Measurements from ENCODE around the gene DCPS. TPM values are rescaled to one million over a fixed set of nuclear protein-coding genes. Genes with fewer than 3 reads are reported as not detected.

The DCPS gene
- polyA plus RNA-seq, 1 of the 3 experiments (the other 2 are of a cell fraction) = 48.1 TPM

- WGBS (ENCODE audit: low lambda C conversion rate) = 98% methylated on average over 7 of the region's 7 CpGs
Observed at GRCh38 chr11:126371595-126371994, 67.7 kb downstream of the DCPS start.

More at GRCh38 chr11:126371595-126371994, 67.7 kb downstream of the DCPS start:
- Histone ChIP-seq H3K27me3 (ENCODE audit: insufficient read depth) (no peaks in the 10 kb centered on the region), H2AFZ (ENCODE audit: low read depth) (no peak overlapping the region), H3F3A (replicated peaks; ENCODE audit: insufficient read depth) (peaks cover 7% of the 10 kb centered on the region), H3K4me1 (ENCODE audit: control insufficient read depth in 1 of 2, insufficient read depth in 2 of 2, low read depth in 1 of 2, low read length in 1 of 2) (peaks cover 0 to 21% of the 10 kb centered on the region in 2 experiments; a peak in 1 of 4 replicates), H3K79me2 (ENCODE audit: insufficient read depth) (peaks cover 26% of the 10 kb centered on the region; the same call in 1 of the 2 replicates), H3K9ac (no peak overlapping the region), H3K4me3 (ENCODE audit: low read depth in 2 of 2, low read length in 1 of 2) (no peak overlapping the region), H3K4me2 (no peak overlapping the region), H3K27ac (ENCODE audit: low read depth in 2 of 2, low read length in 1 of 2) (no peak overlapping the region), H3K36me3 (replicated peaks in 1 of 2; ENCODE audit: control insufficient read depth in 1 of 2, insufficient read depth in 2 of 2, low read length in 1 of 2) (no peaks in the 10 kb centered on the region), H3K9me2 (no peaks in the 10 kb centered on the region), H4K20me1 (ENCODE audit: insufficient read depth) (no peaks in the 10 kb centered on the region; the same call in 1 of the 2 replicates), H3K9me3 (no peaks in the 10 kb centered on the region)
- ChIA-PET POLR2A (interaction anchor here (0.7 to 1.3 kb wide), 2 partner anchors 16 to 137 kb away, joined by 3 read pairs; partner anchors contain the start of gene ST3GAL4), CTCF (no interaction called here)
- TF ChIP-seq GABPA (IDR thresholded peaks at IDR 0.05; ENCODE audit: low read depth) (no peak), EP300 (IDR thresholded peaks at IDR 0.05; ENCODE audit: borderline replicate concordance in 1 of 2, low read depth in 1 of 2, low read length in 1 of 2) (no peak), IRF3 (IDR thresholded peaks at IDR 0.05; ENCODE audit: low read depth, low read length) (no peak), JUND (IDR thresholded peaks at IDR 0.05) (no peak), ZBTB33 (IDR thresholded peaks at IDR 0.05; ENCODE audit: borderline replicate concordance, low read depth) (no peak), MXI1 (IDR thresholded peaks at IDR 0.05; ENCODE audit: low read depth, low read length) (no peak), CTCF (IDR thresholded peaks at IDR 0.05) (no peak), ELF1 (IDR thresholded peaks at IDR 0.05) (no peak), NRF1 (IDR thresholded peaks at IDR 0.05; ENCODE audit: low read depth, low read length) (no peak), RCOR1 (IDR thresholded peaks at IDR 0.05; ENCODE audit: low read length) (no peak), MEF2A (IDR thresholded peaks at IDR 0.05; ENCODE audit: borderline replicate concordance, low read depth) (no peak)
- TF ChIP-seq, protein P1, sequence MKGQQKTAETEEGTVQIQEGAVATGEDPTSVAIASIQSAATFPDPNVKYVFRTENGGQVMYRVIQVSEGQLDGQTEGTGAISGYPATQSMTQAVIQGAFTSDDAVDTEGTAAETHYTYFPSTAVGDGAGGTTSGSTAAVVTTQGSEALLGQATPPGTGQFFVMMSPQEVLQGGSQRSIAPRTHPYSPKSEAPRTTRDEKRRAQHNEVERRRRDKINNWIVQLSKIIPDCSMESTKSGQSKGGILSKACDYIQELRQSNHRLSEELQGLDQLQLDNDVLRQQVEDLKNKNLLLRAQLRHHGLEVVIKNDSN (IDR thresholded peaks at IDR 0.05; ENCODE audit: borderline replicate concordance, low read depth) = no peak
- DNase-seq = no peak

Measured in SK-N-SH (cell line).